Spleen (tissue), 7 donors: ENCODE data around the gene IFNE.

ENCODE experiments used
- POLR2AphosphoS5 ChIP-seq, 3 donors: sonication (generic); formaldehyde crosslinking; IDR thresholded peaks; one replicate each; pipeline ENCODE4 v1.5.1; 2017; ENCODE audit warnings: antibody characterized with exemption in 3 of 3
- TF ChIP-seq, protein P1 (sequence below), 11 experiments: fragments of 200-600 bp in 7 of 11; fragments of 450-650 bp in 4 of 11; sonication (generic) in 4 of 11; IDR thresholded peaks in 8 of 11; conservative IDR thresholded peaks in 3 of 11; 1 replicate in 7 of 11; 2 replicates in 4 of 11; pipeline versions ENCODE4 v1.4.0 to v1.8.0; 2016 to 2021; ENCODE audit warnings: antibody characterized with exemption in 11 of 11, inconsistent platforms in 4 of 11, mild to moderate bottlenecking in 1 of 11
- donor health status: DM: no; HTN: no; CAD: no; lungs with moderate emphysema.
- donor health status: DM: no; HTN: no; CAD: no.
- donor health status: DM: no; HTN: no; CAD: no.

DNA sequence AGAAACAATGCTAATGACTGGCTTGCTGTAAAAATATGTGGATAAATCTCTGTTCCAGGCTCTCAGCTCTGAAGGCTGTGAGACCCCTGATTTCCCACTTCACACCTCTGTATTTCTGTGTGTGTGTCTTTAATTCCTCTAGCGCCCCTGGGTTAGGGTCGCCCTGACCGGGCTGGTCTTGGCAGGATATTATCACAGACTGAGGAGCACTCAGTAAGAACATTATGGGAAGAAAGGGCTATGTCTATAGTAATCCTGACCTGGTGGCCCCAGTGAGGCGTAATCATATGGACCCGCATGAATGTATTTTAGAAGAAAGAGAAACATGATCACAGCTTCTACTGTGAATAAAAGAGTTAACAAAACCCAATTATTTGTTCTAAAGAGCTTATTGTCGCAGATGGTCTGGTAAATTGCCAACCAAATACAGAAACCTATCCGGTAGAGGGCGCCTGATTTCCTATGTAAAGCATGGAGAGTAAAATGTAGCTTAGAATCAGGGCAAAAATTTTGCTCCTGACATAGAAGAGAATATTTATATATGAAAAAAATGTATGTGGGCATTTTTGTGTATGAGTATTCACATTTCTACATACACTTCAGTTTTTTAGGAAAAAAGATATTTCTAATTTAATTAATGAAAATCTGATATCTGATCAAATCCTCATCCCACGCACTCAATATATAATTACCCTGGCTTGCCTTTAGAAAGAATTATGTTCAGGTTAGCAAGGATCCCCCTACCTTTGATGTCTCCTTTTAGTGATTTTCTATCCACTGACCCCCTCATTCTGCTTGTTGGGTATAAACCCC, 47.7 kb downstream of the IFNE start:
- TF ChIP-seq, protein P1, sequence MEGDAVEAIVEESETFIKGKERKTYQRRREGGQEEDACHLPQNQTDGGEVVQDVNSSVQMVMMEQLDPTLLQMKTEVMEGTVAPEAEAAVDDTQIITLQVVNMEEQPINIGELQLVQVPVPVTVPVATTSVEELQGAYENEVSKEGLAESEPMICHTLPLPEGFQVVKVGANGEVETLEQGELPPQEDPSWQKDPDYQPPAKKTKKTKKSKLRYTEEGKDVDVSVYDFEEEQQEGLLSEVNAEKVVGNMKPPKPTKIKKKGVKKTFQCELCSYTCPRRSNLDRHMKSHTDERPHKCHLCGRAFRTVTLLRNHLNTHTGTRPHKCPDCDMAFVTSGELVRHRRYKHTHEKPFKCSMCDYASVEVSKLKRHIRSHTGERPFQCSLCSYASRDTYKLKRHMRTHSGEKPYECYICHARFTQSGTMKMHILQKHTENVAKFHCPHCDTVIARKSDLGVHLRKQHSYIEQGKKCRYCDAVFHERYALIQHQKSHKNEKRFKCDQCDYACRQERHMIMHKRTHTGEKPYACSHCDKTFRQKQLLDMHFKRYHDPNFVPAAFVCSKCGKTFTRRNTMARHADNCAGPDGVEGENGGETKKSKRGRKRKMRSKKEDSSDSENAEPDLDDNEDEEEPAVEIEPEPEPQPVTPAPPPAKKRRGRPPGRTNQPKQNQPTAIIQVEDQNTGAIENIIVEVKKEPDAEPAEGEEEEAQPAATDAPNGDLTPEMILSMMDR (IDR thresholded peaks at IDR 0.05 in 8 of 11, conservative IDR thresholded peaks at IDR 0.05 in 3 of 11): peak in 8 of 11 experiments; percentile 26 to 62 (median 50)
- no peak for TF ChIP-seq POLR2AphosphoS5 (IDR thresholded peaks at IDR 0.05)
